Fibroblast of skin of left quadriceps (primary cell): ENCODE data around the gene PER3.
"Not testable (repeated sequence)": the region's sequence is repeated elsewhere in the genome, so short reads cannot be mapped to it uniquely, and the experiment has no call there.

ENCODE experiments used
- DNase-seq, 2 experiments: peaks; one replicate each; pipeline ENCODE4 v3.0.0-alpha.2; 2013; ENCODE audit warnings: low read depth in 2 of 2

The PER3 gene

DNA sequence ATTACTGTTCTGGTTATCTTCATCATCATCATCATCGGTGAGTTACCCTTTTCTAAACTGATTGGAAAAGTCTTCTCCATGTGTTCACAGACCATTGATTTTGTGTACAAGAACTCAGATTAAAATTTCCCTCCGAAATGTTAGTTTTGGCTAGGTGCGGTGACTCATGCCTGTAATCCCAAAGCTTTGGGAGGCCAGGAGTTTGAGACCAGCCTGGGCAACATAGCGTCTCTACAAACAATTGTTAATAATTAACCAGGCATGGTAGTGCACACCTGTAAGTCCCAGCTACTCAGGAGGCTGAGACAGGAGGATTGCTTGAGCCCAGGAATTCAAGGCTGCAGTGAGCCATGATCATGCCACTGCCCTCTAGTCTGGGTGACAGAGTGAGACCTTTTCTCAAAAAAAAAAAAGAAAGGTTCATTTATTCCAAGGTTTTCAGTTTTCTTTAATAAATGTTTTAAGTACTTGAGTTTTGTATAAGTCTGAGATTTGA lies 5.9 kb upstream of the PER3 start:
- no peak for DNase-seq

DNA sequence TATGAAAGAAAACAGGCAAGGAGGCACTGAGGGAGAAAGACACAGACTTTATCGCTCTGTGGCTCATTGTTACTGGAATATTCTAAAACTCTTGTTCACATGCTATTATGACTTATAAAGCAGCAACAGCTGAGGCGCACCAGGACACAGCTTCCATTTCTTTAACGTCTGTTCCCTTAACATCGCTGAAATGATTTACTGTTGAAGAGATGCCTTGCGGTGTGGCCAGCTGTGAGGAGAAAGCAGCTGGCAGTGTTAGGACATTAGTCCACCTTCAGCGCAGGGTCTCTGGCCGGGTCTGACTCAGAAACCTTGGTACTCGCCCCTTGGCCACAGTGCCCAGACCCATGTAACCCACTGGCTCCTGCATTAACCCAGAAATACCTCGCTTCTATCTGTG lies 3.1 kb upstream of the PER3 start:
- no peak for DNase-seq

DNA sequence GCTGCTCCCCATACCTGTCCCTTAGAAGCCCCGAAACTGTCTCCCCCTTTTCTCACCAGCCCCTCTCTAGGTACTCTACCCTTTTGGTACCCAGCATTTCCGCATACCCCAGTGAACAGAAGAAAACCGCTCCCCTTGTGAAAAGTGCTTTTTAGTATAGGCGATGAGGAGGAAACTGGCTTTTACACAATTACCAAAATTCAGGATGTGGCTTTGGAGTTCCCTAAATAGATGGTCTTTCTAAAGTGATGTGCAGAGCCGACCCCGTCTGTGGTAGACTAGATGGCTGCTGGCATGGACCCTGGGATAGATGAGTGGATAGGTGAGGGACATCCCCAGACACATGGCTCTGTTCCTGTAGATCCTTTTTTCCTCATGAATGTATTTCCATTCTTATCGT lies 2.6 kb upstream of the PER3 start:
- DNase-seq = no peak

DNA sequence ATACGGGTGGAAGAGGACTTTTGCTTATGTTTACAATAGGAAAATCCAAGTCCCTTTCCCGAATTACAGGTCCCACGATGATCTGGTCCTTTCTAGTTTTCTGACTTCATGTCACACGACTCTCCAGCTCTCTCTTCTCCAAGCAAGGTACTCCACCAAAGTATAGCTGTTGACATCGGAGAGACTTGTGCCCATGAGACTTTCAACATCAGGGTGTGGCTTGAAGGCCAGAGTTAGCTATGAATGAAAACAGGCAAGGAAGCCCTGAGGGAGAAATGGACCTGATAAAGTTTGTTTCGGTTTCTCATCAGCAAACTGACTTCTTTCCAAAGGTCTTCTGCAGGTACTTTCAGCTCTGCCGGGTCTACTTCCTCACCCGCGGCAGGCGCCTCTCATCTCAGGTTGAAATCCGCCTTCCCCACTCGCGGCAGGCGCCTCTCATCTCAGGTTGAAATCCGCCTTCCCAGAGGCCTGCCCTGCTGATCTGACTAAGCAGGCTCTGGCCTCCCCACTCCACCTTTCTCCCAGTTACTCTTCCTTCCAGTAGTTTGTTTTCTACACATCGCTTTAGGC lies 2.1 kb upstream of the PER3 start:
- DNase-seq = no peak

DNA sequence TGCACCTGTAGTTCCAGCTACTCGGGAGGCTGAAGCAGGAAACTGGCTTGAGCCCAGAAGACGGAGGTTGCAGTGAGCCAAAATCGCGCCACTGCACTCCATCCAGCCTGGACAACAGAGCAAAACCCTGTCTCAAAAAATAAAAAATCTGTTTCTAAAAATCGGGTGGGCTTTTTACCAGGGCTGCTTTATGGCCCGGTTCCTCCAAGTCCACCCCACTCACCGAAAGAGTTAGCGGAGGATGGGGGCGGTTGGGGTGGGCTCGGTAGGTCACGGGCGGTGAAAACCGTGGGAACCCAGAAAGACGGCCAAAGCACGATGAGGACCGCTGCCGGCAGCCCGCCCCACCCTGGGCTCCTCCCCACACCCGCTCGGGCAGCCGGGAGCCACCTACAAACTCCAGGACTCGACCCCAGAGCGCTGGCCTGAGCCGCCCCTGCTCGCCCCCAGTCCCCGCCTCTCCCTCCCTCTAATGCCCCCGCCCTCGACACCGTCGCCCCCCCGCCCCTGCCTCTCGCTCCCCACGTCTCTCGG lies 846 bp upstream of the PER3 start:
- DNase-seq = no peak

DNA sequence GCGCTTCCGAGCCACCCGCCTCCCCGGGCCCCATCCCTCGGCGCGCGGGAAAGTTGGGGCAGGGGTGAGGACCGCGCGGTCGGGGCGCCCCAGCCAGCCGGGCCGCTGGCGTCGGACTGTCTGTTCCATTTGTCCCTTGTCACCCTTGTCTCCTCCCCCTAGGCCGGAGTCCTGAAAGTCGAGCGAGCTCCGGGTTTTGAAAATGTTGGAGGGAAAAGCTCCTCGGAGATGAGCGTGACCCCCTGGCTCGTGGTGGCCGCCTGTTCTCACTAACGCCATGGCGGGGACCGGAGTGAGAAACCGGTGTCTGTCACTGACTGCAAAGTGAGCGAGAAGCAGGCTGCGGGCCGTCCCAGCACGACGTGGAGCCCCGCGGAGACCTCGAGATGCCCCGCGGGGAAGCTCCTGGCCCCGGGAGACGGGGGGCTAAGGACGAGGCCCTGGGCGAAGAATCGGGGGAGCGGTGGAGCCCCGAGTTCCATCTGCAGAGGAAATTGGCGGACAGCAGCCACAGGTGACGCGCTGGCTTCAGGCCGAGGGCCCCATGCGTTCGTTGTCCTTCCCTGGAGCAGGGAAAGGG lies 491 bp downstream of the PER3 start:
- DNase-seq = no peak

DNA sequence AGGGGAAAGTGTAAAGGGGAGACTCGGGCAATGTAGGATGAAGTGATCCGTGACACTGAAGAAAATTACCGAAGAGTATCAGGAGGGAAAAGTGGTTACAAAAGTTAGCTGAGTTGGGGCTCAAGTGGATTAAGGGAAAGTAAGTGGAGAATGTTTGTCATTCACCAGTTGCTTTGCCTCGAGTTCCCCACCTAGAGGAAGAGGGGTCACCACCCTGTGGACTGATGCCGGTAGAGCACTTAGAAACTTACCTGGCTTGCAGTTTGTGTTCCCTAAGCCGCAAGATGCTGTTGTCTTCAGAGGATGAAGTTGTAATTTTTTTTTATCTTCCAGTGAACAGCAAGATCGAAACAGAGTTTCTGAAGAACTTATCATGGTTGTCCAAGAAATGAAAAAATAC lies 1.0 kb downstream of the PER3 start:
- DNase-seq = no peak

DNA sequence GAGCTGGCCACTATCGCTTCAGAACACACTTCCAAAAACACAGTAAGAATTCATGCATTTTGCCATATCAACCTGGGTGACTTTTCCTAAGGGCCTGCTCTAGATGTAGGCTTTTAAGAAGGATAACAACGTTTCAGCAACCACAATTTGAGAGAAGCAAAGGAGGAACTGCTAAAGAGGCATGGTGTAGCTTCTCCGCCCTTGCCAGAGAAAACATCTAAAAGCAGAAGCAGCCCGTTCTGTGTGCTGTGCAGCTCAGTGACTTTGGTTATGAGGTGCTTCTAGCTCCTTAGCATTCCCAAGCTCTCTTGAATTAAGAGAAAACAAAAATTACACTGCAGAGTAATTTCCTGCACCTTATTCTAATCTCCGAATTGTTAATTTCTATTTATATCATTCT lies 2.7 kb downstream of the PER3 start:
- no peak for DNase-seq

DNA sequence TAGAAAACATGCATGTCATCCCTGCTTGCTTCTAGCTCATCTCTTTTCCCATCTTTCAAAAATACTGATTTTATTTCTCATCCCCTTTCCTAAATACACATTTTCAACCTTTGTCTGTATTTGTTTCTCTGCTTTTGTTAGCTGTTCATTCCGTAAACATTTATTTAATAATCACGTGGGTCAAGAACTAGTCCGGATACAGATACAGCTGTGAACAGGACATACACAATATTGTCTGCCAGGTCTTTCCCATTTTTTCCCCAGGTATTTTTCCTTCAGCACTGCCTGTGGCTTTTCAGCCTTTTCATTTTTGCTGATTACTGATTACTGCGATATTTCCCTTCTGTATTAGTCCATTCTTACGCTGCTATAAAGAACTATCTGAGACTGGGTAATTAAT lies 5.7 kb downstream of the PER3 start:
- no peak for DNase-seq

DNA sequence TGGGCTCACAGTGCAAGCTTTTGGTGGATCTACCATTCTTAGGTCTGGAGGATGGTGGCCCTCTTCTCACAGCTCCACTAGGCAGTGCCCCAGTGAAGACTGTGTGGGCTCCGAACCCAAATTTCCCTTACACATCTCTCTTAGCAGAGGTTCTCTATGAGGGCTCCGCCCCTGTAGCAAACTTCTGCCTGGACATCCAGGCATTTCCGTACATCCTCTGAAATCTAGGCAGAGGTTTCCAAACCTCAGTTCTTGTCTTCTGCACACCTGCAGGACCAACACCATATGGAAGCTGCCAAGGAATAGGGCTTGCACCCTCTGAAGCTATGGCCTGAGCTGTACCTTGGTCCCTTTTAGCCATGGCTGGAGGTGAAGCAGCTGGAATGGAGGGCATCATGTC lies 6.9 kb downstream of the PER3 start:
- DNase-seq = not testable (repeated sequence)

DNA sequence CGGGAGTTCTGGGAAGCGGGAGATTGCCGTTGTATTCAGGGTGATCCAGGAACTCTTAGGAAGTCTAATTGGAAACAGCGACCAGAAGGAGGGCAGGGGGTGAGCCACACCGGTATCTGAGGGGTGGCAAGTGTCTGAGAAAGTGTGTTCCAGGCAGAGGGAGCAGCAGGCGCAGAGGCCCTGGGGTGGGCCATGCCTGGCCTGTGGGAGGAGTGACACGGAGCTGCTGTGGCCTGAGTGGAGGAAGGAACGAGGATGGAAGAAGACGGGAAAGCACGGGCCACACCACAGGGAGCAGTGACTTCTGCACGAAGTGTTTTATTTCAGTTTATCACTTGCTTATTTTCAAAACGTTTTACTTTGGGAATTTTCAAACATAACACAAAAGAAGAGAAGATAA lies 11.3 kb downstream of the PER3 start:
- no peak for DNase-seq

DNA sequence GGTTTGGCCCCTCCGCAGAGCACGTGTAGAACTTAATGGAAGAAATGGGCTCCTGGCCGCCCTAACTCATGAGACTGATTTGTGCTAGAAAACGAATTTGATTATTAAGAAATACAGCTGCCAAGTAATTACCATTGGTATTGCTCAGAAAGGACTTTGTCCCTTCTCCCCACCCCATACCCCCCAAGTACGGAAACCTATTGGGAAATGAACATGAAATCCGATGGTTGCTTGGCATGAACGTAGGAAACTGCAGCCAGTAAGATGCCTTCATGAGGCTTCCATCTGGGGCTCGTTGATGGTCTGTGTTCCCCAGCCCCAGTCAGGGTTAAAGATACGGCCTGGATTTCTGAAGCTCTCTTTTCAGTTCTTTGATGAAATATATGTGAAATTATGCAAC lies 21.4 kb downstream of the PER3 start:
- no peak for DNase-seq

DNA sequence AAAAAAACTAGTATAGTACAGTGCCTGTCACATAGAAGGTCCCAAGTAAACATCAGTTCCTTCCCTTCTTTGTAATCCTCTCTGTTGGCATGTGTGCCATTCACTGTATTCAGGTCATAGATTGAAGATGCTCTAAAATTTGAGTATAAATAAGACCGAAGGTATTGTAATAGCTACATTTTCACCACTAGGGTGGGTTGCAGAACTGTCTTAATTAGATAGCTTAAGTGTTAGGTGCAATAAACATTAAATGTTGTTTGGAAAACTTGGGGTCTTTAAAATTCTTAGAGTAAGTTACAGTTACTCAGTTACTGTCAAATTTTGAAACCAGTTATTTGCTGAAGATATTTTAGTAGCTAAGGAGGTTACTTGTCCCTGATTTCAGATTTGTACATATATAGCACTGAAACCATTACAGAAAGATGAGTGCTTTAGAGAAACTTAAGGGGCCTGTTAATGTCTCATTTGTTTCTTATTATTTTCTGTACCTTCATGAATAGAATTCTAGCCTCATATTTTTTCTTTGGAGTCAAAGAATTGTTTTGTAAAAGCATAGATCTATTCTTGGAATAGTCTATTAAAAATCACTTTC lies 24.3 kb downstream of the PER3 start:
- DNase-seq = peak; percentile 4 to 6

DNA sequence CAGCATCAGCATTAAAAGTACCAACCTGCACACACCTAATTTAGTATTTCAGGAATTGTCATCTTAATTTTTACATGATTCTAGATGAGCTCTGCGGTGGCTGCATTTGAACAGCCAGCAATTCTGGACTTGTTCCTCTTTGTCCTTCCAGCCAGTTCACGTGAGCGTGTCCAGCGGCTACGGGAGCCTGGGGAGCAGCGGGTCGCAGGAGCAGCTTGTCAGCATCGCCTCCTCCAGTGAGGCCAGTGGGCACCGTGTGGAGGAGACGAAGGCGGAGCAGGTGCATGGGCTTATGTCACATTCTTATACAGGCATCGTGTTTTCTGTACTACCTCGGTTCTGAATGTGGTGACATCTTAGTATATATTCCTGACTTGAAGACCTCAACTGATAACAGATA lies 25.7 kb downstream of the PER3 start:
- DNase-seq = no peak

DNA sequence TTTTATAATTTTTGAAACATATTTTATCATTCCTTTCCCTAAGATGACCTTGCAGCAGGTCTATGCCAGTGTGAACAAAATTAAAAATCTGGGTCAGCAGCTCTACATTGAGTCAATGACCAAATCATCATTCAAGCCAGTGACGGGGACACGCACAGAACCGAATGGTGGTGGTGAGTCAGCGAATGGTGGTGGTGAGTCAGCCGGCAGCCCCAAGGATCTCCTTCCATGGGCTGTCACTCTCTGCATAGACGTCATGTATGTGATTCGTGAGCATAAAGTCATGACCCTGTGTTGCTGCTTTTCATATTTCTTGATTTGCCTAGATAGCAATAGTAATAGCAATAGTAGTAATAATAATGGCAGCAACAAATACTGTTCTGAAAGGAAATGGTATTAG lies 26.3 kb downstream of the PER3 start:
- DNase-seq = peak; percentile 33 to 39

DNA sequence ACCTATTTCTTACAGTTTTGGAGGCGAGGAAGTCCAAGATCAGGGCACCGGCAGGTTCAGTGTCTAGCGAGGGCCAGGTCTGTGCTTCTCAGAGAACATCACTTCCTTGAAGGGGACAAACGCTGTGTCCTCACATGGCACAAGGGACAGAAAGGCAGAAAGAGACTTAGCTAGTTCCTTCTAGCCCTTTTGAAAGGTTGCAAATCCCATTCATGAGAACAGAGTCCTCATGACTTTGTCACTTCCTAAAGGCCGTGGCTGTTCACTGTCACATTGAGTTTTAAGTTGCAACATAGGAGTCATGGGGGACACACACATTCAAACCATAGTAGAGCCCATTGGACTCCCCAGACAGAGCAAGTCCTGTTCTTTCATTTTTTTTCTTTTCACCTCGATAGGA lies 27.4 kb downstream of the PER3 start:
- no peak for DNase-seq

DNA sequence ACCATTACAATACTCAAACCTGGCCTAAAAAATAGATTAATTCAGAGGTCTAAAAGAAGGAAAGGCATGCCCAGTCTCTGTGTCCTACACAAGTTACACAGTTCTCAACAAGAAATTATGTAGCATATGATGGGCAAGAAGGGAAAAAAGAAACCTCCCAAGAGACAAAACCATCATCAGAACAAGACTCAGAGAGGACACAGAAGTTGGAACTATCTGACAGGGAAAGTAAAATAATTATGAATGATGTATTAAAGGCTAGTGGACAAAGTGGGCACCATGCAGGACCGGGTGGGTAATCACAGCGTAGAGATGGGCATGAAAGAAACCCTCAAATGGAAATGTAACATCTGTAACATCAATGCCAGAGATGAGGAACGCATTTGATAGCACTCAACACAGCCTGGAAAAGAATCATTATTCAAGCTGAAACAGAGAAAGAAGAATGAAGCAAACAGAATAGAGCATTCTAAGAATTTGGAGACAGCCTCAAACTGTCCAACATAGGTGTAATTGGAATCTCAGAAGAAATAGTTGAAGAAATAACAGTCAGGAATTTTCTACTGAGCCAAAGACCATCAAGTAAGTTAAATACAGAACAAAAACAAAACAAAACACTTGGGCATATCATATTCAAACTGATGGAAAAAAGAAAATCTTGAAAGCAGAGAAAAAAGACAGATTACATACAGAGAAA lies 29.7 kb downstream of the PER3 start:
- no peak for DNase-seq

DNA sequence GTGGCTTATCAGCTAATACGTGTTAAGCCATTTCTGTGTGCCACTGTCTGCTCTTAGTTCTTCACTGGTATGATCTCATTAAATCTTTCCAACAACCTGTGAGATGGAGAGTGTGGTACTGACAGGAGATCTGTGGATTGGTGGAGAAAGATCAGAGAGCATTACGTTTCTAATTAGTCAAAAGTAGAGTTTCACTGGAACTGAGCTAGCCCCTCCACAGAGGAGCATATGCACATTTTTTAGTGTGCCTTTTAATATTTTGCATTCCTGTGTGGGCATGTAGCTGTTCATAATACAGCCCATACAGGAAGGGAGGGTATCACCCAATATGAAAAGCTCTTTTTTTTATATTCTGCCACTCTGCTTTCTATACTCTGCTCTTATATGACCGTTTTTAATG lies 37.2 kb downstream of the PER3 start:
- no peak for DNase-seq

DNA sequence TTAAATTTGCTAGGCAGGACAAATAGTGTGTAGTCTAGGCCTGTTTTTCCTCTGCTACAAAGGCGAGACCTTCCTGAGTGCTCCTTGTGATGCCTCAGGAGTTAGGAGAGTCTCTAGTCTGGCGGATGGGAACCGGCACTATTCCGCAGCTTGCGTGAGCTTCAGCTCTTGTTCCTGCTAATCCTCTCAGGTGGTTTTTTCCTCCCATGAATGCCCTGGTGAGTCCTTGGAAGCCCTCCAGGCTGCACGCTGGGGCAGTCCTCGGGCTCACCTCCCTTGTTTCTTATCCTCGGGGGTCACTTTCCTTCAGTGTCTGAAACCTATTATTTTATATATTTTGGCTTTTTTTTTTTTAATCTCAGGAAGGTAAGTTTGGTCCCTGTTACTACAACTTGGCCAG lies 40.6 kb downstream of the PER3 start:
- no peak for DNase-seq

DNA sequence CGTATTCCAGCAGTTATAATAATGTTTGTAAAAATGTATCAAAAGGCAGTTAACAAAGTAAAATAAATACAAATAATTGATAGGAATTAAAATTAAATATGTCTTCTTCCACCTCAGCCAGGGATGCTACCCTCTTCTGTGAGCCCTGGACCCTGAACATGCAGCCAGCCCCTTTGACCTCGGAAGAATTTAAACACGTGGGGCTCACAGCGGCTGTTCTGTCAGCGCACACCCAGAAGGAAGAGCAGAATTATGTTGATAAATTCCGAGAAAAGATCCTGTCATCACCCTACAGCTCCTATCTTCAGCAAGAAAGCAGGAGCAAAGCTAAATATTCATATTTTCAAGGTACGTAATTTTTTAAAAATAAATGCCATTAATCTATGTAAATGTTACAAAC lies 42.3 kb downstream of the PER3 start:
- DNase-seq = no peak

DNA sequence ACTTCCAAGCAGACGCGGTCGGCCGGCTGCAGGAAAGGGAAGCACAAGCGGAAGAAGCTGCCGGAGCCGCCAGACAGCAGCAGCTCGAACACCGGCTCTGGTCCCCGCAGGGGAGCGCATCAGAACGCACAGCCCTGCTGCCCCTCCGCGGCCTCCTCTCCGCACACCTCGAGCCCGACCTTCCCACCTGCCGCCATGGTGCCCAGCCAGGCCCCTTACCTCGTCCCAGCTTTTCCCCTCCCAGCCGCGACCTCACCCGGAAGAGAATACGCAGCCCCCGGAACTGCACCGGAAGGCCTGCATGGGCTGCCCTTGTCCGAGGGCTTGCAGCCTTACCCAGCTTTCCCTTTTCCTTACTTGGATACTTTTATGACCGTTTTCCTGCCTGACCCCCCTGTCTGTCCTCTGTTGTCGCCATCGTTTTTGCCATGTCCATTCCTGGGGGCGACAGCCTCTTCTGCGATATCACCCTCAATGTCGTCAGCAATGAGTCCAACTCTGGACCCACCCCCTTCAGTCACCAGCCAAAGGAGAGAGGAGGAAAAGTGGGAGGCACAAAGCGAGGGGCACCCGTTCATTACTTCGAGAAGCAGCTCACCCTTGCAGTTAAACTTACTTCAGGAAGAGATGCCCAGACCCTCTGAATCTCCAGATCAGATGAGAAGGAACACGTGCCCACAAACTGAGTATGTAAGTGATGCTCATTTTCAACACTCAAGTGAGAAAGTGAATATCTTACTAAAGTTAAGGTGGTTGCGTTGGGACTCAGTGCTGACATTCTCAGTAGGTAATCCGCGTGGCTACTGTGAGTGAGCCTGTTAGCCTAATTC lies 43.2 kb downstream of the PER3 start:
- no peak for DNase-seq

DNA sequence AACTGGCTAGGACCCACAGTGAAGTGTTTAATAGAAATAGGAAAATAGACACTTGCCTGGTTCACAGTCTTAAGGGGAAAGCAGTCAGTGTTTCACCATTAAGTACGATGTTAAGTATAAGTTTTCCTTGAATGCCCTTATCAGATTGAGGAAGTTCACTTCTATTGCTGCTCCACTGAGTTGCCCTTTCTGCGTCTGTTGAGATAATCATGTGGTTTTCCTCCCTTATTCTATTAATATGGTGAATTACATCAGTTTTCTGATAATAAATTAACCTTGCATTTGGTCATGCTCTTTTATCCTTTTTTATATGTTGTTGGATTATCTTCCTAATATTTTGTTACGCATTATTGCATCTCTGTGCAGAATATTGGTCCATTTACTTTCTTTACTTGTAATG lies 47.4 kb downstream of the PER3 start:
- no peak for DNase-seq
